GM19372 (cell line): ENCODE results near the gene PPP2R2C.

Experiments
- ATAC-seq: cut with Tn5 transposase; IDR thresholded peaks from one replicate; pipeline ENCODE4 v1.9.1; 2021; ENCODE audit warnings: mild to moderate bottlenecking, low read depth, moderate library complexity; ENCODE audit not compliant: unreplicated experiment

PPP2R2C gene

GRCh38 chr4:6321361-6321760, 151.1 kb downstream of the PPP2R2C start:
- no peak for ATAC-seq

GRCh38 chr4:6320663-6321062, 151.8 kb downstream of the PPP2R2C start:
- no peak for ATAC-seq

GRCh38 chr4:6319530-6320150, 152.8 kb downstream of the PPP2R2C start:
- ATAC-seq: no peak

- ATAC-seq: no peak
Measured at GRCh38 chr4:6318206-6318605, 154.2 kb downstream of the PPP2R2C start.

- ATAC-seq: no peak
Measured at GRCh38 chr4:6316461-6317003, 155.9 kb downstream of the PPP2R2C start.

GRCh38 chr4:6313216-6313615, 159.2 kb downstream of the PPP2R2C start:
- ATAC-seq: no peak

- ATAC-seq: no peak
Measured at GRCh38 chr4:6309777-6310176, 162.6 kb downstream of the PPP2R2C start.

GRCh38 chr4:6308899-6309643, 163.3 kb downstream of the PPP2R2C start:
- ATAC-seq: no peak

GRCh38 chr4:6307891-6308290, 164.5 kb downstream of the PPP2R2C start:
- no peak for ATAC-seq

GRCh38 chr4:6307230-6307629, 165.2 kb downstream of the PPP2R2C start:
- ATAC-seq: no peak

- no peak for ATAC-seq
Measured at GRCh38 chr4:6306299-6306698, 166.1 kb downstream of the PPP2R2C start.

- ATAC-seq: no peak
Measured at GRCh38 chr4:6303943-6304342, 168.5 kb downstream of the PPP2R2C start.

GRCh38 chr4:6302869-6303268, 169.5 kb downstream of the PPP2R2C start:
- no peak for ATAC-seq

- ATAC-seq: no peak
Measured at GRCh38 chr4:6301732-6302442, 170.5 kb downstream of the PPP2R2C start.

- no peak for ATAC-seq
Measured at GRCh38 chr4:6301051-6301731, 171.2 kb downstream of the PPP2R2C start.

GRCh38 chr4:6300359-6300758, 172.1 kb downstream of the PPP2R2C start:
- no peak for ATAC-seq

GRCh38 chr4:6299875-6300274, 172.5 kb downstream of the PPP2R2C start:
- no peak for ATAC-seq

GRCh38 chr4:6298852-6299251, 173.6 kb downstream of the PPP2R2C start:
- no peak for ATAC-seq

GRCh38 chr4:6298035-6298434, 174.4 kb downstream of the PPP2R2C start:
- ATAC-seq: no peak

- no peak for ATAC-seq
Measured at GRCh38 chr4:6297266-6297815, 175.1 kb downstream of the PPP2R2C start.
